Vagina (tissue), 2 donors: ENCODE measurements around the gene LAMTOR5. TPM values are rescaled to one million over a fixed set of nuclear protein-coding genes. Genes with fewer than 3 reads are reported as not detected.

ENCODE experiments used
- DNase-seq, 2 donors: peaks; one replicate each; pipeline ENCODE4 v3.0.0-alpha.2; 2017; ENCODE audit errors: extremely low spot score in 2 of 2
- H3K27ac ChIP-seq: fragments of 200-600 bp; sonication (generic); one replicate; pipeline ENCODE4 v1.5.1; 2019
- H3K27me3 ChIP-seq: fragments of 200-600 bp; sonication (generic); one replicate; pipeline ENCODE4 v1.5.1; 2019
- H3K36me3 ChIP-seq, 2 donors: fragments of 200-600 bp; sonication (generic); one replicate each; pipeline ENCODE4 v1.5.1; 2017 to 2019
- H3K4me1 ChIP-seq: fragments of 200-600 bp; sonication (generic); one replicate; pipeline ENCODE4 v1.5.1; 2019
- H3K4me3 ChIP-seq, 2 donors: fragments of 200-600 bp; sonication (generic); 1 replicate in 1 of 2; 2 replicates in 1 of 2; pipeline ENCODE4 v1.5.1; 2016 to 2019
- H3K9me3 ChIP-seq: fragments of 200-600 bp; sonication (generic); one replicate; pipeline ENCODE4 v1.5.1; 2019
- CTCF ChIP-seq, 3 experiments: fragments of 450-650 bp in 2 of 3; fragments of 200-600 bp in 1 of 3; sonication (generic) in 1 of 3; IDR thresholded peaks; one replicate each; pipeline ENCODE4 v1.5.1; 2017 to 2019; ENCODE audit warnings: antibody characterized with exemption in 3 of 3, mild to moderate bottlenecking in 2 of 3, moderate library complexity in 2 of 3
- POLR2A ChIP-seq, 2 donors: fragments of 450-650 bp; IDR thresholded peaks; one replicate each; pipeline ENCODE4 v1.6.1; 2017; ENCODE audit warnings: antibody characterized with exemption in 2 of 2, mild to moderate bottlenecking in 2 of 2, moderate library complexity in 2 of 2
- POLR2AphosphoS5 ChIP-seq, 2 donors: sonication (generic); formaldehyde crosslinking; IDR thresholded peaks; one replicate each; pipeline ENCODE4 v1.9.0; 2017; ENCODE audit warnings: antibody characterized with exemption in 2 of 2, mild to moderate bottlenecking in 2 of 2, low read depth in 1 of 2; ENCODE audit not compliant: insufficient read depth in 1 of 2
- intact Hi-C: fragments of 100-400 bp; cut with DNase I; formaldehyde crosslinking; loops from one replicate; pipeline ENCODE4 v1.15.1; 2023
- total RNA-seq: library from RNA; depleted of rRNA; stranded (reverse); fragments of >200 nt; gene quantifications from one replicate; pipeline ENCODE4 v1.2.3, GENCODE V29; 2016

The LAMTOR5 gene
- total RNA-seq, 1 donor from 2014 or later = 66.5 TPM

GRCh38 chr1:110370827-110371226 is 36.7 kb downstream of the LAMTOR5 start:
- TF ChIP-seq POLR2AphosphoS5 (IDR thresholded peaks at IDR 0.05; ENCODE audit: insufficient read depth in 1 of 2, low read depth in 1 of 2) (peak in 1 of 2 donors; percentile 54), CTCF (IDR thresholded peaks at IDR 0.05) (no peak), POLR2A (IDR thresholded peaks at IDR 0.05) (no peak)
- Histone ChIP-seq H3K4me3 (no peak overlapping the region), H3K27ac (no peak overlapping the region), H3K4me1 (no peaks in the 10 kb centered on the region), H3K36me3 (peaks cover 0 to 27% of the 10 kb centered on the region in 2 donors), H3K27me3 (no peaks in the 10 kb centered on the region), H3K9me3 (no peaks in the 10 kb centered on the region)
- intact Hi-C loops = no loop called here
- no peak for DNase-seq

GRCh38 chr1:110364221-110364620 is 43.3 kb downstream of the LAMTOR5 start:
- H3K36me3 ChIP-seq = no peaks in the 10 kb centered on the region
- intact Hi-C loops = no loop called here
- no peaks in the 10 kb centered on the region for H3K4me1 ChIP-seq
- H3K9me3 ChIP-seq = no peaks in the 10 kb centered on the region
- H3K4me3 ChIP-seq = no peak overlapping the region
- TF ChIP-seq CTCF (IDR thresholded peaks at IDR 0.05) (no peak), POLR2AphosphoS5 (IDR thresholded peaks at IDR 0.05; ENCODE audit: insufficient read depth in 1 of 2, low read depth in 1 of 2) (no peak), POLR2A (IDR thresholded peaks at IDR 0.05) (no peak)
- H3K27ac ChIP-seq = no peak overlapping the region
- H3K27me3 ChIP-seq = no peaks in the 10 kb centered on the region
- DNase-seq = no peak

GRCh38 chr1:110361856-110362255 is 45.6 kb downstream of the LAMTOR5 start:
- Histone ChIP-seq H3K4me1 (no peaks in the 10 kb centered on the region), H3K9me3 (no peaks in the 10 kb centered on the region), H3K27ac (no peak overlapping the region), H3K27me3 (no peaks in the 10 kb centered on the region), H3K4me3 (no peak overlapping the region), H3K36me3 (no peaks in the 10 kb centered on the region)
- intact Hi-C loops = no loop called here
- no peak for DNase-seq
- TF ChIP-seq POLR2AphosphoS5 (IDR thresholded peaks at IDR 0.05; ENCODE audit: insufficient read depth in 1 of 2, low read depth in 1 of 2) (no peak), POLR2A (IDR thresholded peaks at IDR 0.05) (no peak), CTCF (IDR thresholded peaks at IDR 0.05) (no peak)

- no peak for TF ChIP-seq CTCF (IDR thresholded peaks at IDR 0.05)
- TF ChIP-seq POLR2AphosphoS5 (IDR thresholded peaks at IDR 0.05; ENCODE audit: insufficient read depth in 1 of 2, low read depth in 1 of 2) = no peak
- TF ChIP-seq POLR2A (IDR thresholded peaks at IDR 0.05) = no peak
- Histone ChIP-seq H3K27me3 (no peaks in the 10 kb centered on the region), H3K4me3 (no peak overlapping the region), H3K36me3 (no peaks in the 10 kb centered on the region), H3K9me3 (no peaks in the 10 kb centered on the region), H3K27ac (no peak overlapping the region), H3K4me1 (peaks cover 6% of the 10 kb centered on the region)
- intact Hi-C loops = no loop called here
- DNase-seq = no peak
Observed at GRCh38 chr1:110360431-110360830, 47.1 kb downstream of the LAMTOR5 start.

- H3K9me3 ChIP-seq = no peaks in the 10 kb centered on the region
- peaks cover 11% of the 10 kb centered on the region for H3K4me1 ChIP-seq
- H3K27me3 ChIP-seq = no peaks in the 10 kb centered on the region
- no peak overlapping the region for H3K4me3 ChIP-seq
- no peak for TF ChIP-seq CTCF (IDR thresholded peaks at IDR 0.05)
- TF ChIP-seq POLR2A (IDR thresholded peaks at IDR 0.05) = no peak
- no peak for TF ChIP-seq POLR2AphosphoS5 (IDR thresholded peaks at IDR 0.05; ENCODE audit: insufficient read depth in 1 of 2, low read depth in 1 of 2)
- DNase-seq = no peak
- H3K36me3 ChIP-seq = no peaks in the 10 kb centered on the region
- no peak overlapping the region for H3K27ac ChIP-seq
- intact Hi-C loops = no loop called here
Observed at GRCh38 chr1:110356379-110356778, 51.1 kb downstream of the LAMTOR5 start.
